Endothelial cell (in vitro differentiated cells): ENCODE data around the gene PARVB. TPM values are rescaled to one million over a fixed set of nuclear protein-coding genes. Genes with fewer than 3 reads are reported as not detected.

Source experiments
- DNase-seq: peaks from one replicate; pipeline ENCODE4 v3.0.0; 2021; ENCODE audit warnings: low spot score
- H3K27ac Mint-ChIP-seq: one replicate; pipeline ENCODE4 v1.8.0; 2021; ENCODE audit warnings: mixed read lengths, inconsistent platforms; ENCODE audit not compliant: unreplicated experiment
- H3K27me3 Mint-ChIP-seq: one replicate; pipeline ENCODE4 v1.8.0; 2021; ENCODE audit warnings: mild to moderate bottlenecking, moderate library complexity, mixed read lengths, inconsistent platforms; ENCODE audit not compliant: unreplicated experiment
- H3K36me3 Mint-ChIP-seq: one replicate; pipeline ENCODE4 v1.8.0; 2021; ENCODE audit warnings: mild to moderate bottlenecking, low read depth, mixed read lengths, inconsistent platforms; ENCODE audit not compliant: unreplicated experiment
- H3K4me1 Mint-ChIP-seq: one replicate; pipeline ENCODE4 v1.8.0; 2021; ENCODE audit warnings: mild to moderate bottlenecking, mixed read lengths, inconsistent platforms; ENCODE audit not compliant: unreplicated experiment
- H3K4me3 Mint-ChIP-seq: one replicate; pipeline ENCODE4 v1.8.0; 2021; ENCODE audit warnings: mild to moderate bottlenecking, mixed read lengths, inconsistent platforms; ENCODE audit not compliant: unreplicated experiment
- H3K9me3 Mint-ChIP-seq: one replicate; pipeline ENCODE4 v1.8.0; 2021; ENCODE audit warnings: mixed read lengths, inconsistent platforms; ENCODE audit not compliant: unreplicated experiment
- total RNA-seq: library from RNA; stranded (reverse); fragmentation: NEBNext Ultra II Directional; extraction: Animal tissue kit (Norgen Biotek cat#: 25700); gene quantifications from one replicate; pipeline ENCODE4 v1.2.1, GENCODE V29; 2021; ENCODE audit not compliant: unreplicated experiment
- TF ChIP-seq, protein P1 (sequence below): fragments of 200-600 bp; sonication (generic); IDR thresholded peaks from one replicate; pipeline ENCODE4 v1.5.0; 2021; ENCODE audit warnings: antibody characterized with exemption; ENCODE audit not compliant: unreplicated experiment

Gene PARVB
- total RNA-seq, 1 donor from 2014 or later: 105 TPM

DNA sequence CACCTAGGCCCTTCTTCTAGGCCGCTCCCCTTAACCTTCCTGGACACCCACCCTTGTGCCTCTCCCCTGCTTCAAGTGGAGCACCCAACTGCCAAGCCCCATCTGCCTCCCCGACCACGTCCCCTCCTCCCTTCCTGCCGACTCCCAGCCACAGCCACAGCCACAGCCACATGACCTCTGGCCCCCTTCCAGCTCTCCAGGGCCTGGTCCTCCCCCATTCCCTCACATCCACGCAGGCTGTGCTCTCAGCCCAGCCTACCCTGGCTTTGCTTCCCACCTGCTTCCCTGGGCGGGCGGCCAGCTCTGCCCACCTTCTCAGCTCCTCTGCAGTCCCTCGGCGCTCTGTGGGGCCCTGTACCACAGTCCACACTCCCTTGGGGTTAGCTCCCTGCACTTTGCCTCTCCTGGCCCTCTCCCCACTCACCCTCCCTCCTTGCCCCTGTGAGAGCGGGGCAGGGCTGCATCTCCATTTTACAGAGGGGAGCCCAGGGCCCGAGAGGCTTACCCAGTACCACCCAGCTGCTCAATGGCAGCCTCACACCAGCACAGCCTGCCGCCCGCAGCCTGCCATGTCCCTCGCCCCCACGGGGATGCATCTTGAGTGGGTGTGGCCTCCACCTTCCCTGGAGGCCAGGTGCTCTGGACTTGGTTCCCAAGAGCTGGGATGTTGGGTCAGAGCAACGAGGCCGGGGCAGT is 176.9 kb downstream of the PARVB start:
- no peak overlapping the region for H3K4me3 Mint-ChIP-seq
- H3K27me3 Mint-ChIP-seq: peaks cover 6% of the 10 kb centered on the region
- no peak overlapping the region for H3K27ac Mint-ChIP-seq
- TF ChIP-seq, protein P1, sequence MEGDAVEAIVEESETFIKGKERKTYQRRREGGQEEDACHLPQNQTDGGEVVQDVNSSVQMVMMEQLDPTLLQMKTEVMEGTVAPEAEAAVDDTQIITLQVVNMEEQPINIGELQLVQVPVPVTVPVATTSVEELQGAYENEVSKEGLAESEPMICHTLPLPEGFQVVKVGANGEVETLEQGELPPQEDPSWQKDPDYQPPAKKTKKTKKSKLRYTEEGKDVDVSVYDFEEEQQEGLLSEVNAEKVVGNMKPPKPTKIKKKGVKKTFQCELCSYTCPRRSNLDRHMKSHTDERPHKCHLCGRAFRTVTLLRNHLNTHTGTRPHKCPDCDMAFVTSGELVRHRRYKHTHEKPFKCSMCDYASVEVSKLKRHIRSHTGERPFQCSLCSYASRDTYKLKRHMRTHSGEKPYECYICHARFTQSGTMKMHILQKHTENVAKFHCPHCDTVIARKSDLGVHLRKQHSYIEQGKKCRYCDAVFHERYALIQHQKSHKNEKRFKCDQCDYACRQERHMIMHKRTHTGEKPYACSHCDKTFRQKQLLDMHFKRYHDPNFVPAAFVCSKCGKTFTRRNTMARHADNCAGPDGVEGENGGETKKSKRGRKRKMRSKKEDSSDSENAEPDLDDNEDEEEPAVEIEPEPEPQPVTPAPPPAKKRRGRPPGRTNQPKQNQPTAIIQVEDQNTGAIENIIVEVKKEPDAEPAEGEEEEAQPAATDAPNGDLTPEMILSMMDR: no peak
- no peaks in the 10 kb centered on the region for H3K36me3 Mint-ChIP-seq
- no peak for DNase-seq
- no peaks in the 10 kb centered on the region for H3K4me1 Mint-ChIP-seq
- no peaks in the 10 kb centered on the region for H3K9me3 Mint-ChIP-seq

DNA sequence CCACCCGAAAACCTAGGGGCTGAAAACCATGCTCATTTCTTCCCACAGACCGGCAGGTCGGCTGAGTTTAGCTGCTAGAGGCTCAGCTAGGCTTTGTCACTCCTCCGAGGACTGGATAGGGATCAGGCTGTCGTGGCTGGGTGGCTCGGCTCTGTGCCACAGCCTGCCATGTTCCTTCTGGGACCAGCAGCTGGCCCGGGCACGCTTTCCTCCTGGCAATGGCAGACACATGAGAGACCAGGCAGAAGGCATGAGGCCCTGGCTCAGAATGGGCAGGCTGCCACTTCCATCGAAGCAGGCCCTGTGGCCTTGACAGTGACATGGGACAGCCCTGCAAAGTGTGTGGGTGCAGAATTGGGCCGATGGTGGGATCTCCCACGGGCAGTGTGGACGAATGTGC is 177.6 kb downstream of the PARVB start:
- no peak for DNase-seq
- TF ChIP-seq, protein P1: no peak
- H3K27ac Mint-ChIP-seq: no peak overlapping the region
- no peaks in the 10 kb centered on the region for H3K9me3 Mint-ChIP-seq
- no peak overlapping the region for H3K4me3 Mint-ChIP-seq
- no peaks in the 10 kb centered on the region for H3K4me1 Mint-ChIP-seq
- peaks cover 6% of the 10 kb centered on the region for H3K27me3 Mint-ChIP-seq
- no peaks in the 10 kb centered on the region for H3K36me3 Mint-ChIP-seq

DNA sequence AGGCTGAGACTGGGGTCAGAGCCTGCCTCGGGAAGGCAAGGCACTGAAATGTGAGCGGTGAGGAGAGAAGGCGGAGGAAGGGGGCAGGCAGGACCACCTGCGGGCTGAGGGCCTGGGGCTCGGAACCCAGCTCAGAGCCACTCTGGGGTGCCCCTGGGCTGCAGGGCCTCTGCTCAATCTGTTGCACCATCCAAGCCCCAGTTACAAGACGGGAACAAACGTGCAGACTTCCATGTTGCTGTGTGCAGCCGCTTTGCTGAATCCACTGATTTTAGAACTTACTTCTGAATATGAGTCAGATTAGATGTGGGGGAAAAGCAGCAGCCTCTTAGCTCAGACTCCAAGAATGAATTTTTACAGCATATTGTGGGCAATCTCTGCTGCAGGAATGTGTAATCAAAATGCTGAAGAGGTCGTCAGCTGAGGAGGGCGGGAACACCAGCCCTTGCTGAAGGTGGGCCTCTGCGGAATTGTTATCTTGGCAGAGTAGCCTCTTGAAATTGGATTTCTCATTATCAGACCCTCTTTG is 178.2 kb downstream of the PARVB start:
- TF ChIP-seq, protein P1: no peak
- H3K4me3 Mint-ChIP-seq: no peak overlapping the region
- no peak for DNase-seq
- H3K27ac Mint-ChIP-seq: no peak overlapping the region
- peaks cover 6% of the 10 kb centered on the region for H3K27me3 Mint-ChIP-seq
- H3K4me1 Mint-ChIP-seq: no peaks in the 10 kb centered on the region
- H3K36me3 Mint-ChIP-seq: no peaks in the 10 kb centered on the region
- no peaks in the 10 kb centered on the region for H3K9me3 Mint-ChIP-seq

DNA sequence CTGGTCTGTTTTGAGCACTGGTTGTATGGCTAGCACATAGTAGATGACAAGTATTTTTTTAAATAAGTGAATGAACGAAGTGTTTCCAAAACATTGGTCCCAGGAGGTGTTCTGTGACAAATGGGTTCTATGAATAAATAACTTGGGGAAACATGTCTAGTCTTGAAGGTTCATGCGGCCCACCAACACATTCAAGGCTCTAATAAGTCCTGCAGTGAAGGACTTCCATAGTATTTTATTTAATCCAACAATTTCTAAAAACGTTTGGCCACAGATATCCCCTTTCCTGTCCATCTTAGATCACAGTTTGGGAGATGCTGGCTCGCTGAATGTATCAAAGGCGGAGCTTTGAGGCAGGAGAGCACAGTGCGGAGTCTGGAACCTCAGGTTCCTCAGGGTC is 179.1 kb downstream of the PARVB start:
- DNase-seq: no peak
- no peak overlapping the region for H3K4me3 Mint-ChIP-seq
- TF ChIP-seq, protein P1: no peak
- H3K27me3 Mint-ChIP-seq: peaks cover 6% of the 10 kb centered on the region
- H3K27ac Mint-ChIP-seq: no peak overlapping the region
- no peaks in the 10 kb centered on the region for H3K4me1 Mint-ChIP-seq
- no peaks in the 10 kb centered on the region for H3K36me3 Mint-ChIP-seq
- no peaks in the 10 kb centered on the region for H3K9me3 Mint-ChIP-seq

DNA sequence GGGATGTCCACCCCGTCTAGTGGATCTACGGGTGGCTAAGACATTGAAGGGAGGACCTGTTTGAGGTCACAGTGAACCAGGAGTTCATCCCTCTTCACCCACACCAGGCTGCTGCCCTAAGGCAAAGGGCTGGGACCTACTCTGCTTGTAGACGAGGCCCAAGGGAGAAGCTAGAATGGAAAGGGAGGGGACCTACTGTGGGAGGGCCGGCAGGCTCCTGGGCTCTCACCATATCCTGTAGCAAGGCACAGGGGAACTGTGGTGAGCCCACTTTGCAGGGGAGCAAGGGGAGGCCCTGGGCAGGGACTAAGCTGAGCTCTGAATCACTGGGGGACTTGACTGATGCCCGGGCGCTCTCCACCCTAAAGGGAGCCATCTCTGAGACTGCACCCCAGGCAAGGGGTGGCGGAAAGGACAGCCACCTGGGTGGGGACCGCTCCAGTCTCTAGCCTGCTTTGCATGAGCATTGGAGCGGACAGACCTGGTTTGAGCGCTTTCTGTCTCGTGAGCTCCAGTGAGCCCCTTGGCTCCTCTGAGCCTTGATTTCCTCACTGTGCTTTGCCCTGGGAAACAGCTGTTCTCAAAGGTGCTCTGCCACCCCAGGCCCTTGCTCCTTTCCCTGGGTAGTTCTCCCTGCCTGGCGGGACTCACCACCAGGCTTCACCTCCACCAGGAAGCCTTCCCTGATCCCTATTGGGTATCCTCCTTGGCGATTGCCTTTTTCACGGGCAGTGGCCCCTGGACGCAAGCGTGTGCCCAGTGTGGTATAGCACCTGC is 180.8 kb downstream of the PARVB start:
- no peak overlapping the region for H3K4me3 Mint-ChIP-seq
- H3K9me3 Mint-ChIP-seq: no peaks in the 10 kb centered on the region
- H3K36me3 Mint-ChIP-seq: no peaks in the 10 kb centered on the region
- DNase-seq: no peak
- peaks cover 5% of the 10 kb centered on the region for H3K27me3 Mint-ChIP-seq
- no peaks in the 10 kb centered on the region for H3K4me1 Mint-ChIP-seq
- TF ChIP-seq, protein P1: no peak
- no peak overlapping the region for H3K27ac Mint-ChIP-seq
